ENCODE measurements around the gene GPR137C. TPM values are rescaled to one million over a fixed set of nuclear protein-coding genes. Genes with fewer than 3 reads are reported as not detected.

The GPR137C gene
- total RNA-seq, 1 experiment from 2014 or later = 4.3 TPM

DNA sequence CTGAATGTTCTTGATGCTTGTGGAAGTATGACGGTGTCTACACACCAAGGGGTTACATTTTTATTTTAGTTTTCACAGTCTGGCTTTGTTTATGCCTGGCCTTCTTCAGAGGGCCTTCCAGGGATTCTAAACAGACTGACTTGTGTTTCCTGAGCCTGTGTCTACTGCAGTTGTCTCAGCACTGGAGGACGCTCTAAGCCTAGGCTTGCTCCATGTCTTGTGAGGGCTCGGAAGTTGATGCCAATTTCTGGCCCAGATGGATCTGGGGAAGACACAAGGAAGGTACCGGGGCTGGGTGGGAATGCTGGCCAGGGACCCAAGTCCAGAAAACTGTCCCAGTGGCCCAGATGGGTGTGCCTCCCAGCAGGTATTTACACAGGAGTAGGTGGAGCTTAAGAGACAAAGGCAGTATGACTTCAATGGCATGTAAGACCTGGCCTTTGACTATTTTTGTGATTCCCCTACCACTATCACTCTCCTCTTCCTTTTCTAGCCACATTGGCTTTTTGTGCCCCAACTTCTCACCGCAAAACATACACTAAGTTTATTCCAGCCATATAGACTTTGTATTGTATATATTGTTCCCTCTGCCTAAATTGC lies 56.9 kb downstream of the GPR137C start:
- H3K14ac ChIP-seq (ENCODE audit: insufficient read depth, low read length) = no peak overlapping the region
- peak overlapping the region in 1 of 3 experiments; percentile 27; a peak in 1 of 7 replicates for H3K27ac Mint-ChIP-seq
- H3K23ac ChIP-seq (ENCODE audit: insufficient read length, low read depth, low read length) = no peak overlapping the region
- no peaks in the 10 kb centered on the region for H3K23me2 ChIP-seq (ENCODE audit: insufficient read length, low read depth, low read length, poor library complexity, severe bottlenecking)
- WGBS (ENCODE audit: extremely low coverage, insufficient read length, low lambda C conversion rate) = no CpG with 5 or more reads among the region's 5 CpGs
- H4K91ac ChIP-seq (ENCODE audit: insufficient read length, low read depth, low read length) = no peak overlapping the region
- no peak overlapping the region for H2BK15ac ChIP-seq (ENCODE audit: low read depth, low read length)
- no peaks in the 10 kb centered on the region for H3K9me3 ChIP-seq (ENCODE audit: control insufficient read depth, low read depth, low read length)
- H3K27me3 ChIP-seq (ENCODE audit: insufficient read depth, low read length) = no peaks in the 10 kb centered on the region
- H2BK20ac ChIP-seq (ENCODE audit: low read depth, low read length, poor library complexity, severe bottlenecking) = no peak overlapping the region
- peaks cover 6% of the 10 kb centered on the region in 2 experiments for H3K9me3 Mint-ChIP-seq
- H4K20me1 ChIP-seq (ENCODE audit: control insufficient read depth, insufficient read depth, insufficient read length) = no peaks in the 10 kb centered on the region
- H4K5ac ChIP-seq (ENCODE audit: insufficient read length, low read depth, low read length) = no peak overlapping the region
- H3K4me1 ChIP-seq (ENCODE audit: insufficient read depth, low read length) = no peaks in the 10 kb centered on the region; the same call in 1 of the 2 replicates
- H2AK5ac ChIP-seq (ENCODE audit: insufficient read length, low read length) = no peak overlapping the region
- H3K79me1 ChIP-seq (ENCODE audit: insufficient read depth, low read depth, low read length, poor library complexity, severe bottlenecking) = no peaks in the 10 kb centered on the region
- H3K56ac ChIP-seq (ENCODE audit: insufficient read length, low read depth, low read length) = no peak overlapping the region
- no peak overlapping the region for H3K18ac ChIP-seq (ENCODE audit: insufficient read length, low read depth, low read length)
- DNase-seq = peak; percentile 33
- peaks cover 5 to 13% (median 7%) of the 10 kb centered on the region in 3 experiments; a peak in 6 of 7 replicates for H3K36me3 Mint-ChIP-seq (ENCODE audit: insufficient read depth in 1 of 3, low read depth in 3 of 3)
- H2BK120ac ChIP-seq (ENCODE audit: low read depth, low read length, poor library complexity, severe bottlenecking) = no peak overlapping the region
- TF ChIP-seq, protein P1, sequence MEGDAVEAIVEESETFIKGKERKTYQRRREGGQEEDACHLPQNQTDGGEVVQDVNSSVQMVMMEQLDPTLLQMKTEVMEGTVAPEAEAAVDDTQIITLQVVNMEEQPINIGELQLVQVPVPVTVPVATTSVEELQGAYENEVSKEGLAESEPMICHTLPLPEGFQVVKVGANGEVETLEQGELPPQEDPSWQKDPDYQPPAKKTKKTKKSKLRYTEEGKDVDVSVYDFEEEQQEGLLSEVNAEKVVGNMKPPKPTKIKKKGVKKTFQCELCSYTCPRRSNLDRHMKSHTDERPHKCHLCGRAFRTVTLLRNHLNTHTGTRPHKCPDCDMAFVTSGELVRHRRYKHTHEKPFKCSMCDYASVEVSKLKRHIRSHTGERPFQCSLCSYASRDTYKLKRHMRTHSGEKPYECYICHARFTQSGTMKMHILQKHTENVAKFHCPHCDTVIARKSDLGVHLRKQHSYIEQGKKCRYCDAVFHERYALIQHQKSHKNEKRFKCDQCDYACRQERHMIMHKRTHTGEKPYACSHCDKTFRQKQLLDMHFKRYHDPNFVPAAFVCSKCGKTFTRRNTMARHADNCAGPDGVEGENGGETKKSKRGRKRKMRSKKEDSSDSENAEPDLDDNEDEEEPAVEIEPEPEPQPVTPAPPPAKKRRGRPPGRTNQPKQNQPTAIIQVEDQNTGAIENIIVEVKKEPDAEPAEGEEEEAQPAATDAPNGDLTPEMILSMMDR (conservative IDR thresholded peaks at IDR 0.05) = no peak; the same call in 2 of the 3 replicates
- no peak overlapping the region for H2BK5ac ChIP-seq (ENCODE audit: insufficient read length, low read length)
- H3K27ac ChIP-seq (ENCODE audit: insufficient read length, low read depth, low read length) = no peak overlapping the region
- H2AFZ ChIP-seq (ENCODE audit: low read length) = no peak overlapping the region
- H3K9ac ChIP-seq (ENCODE audit: extremely low read depth, insufficient read length, low read length) = no peak overlapping the region
- H3K4me2 ChIP-seq (ENCODE audit: insufficient read depth, insufficient read length, low read length) = no peak overlapping the region
- no peak overlapping the region for H3K4ac ChIP-seq (ENCODE audit: low read depth, low read length)
- H3K27me3 Mint-ChIP-seq (ENCODE audit: low read depth) = no peaks in the 10 kb centered on the region
- no peak overlapping the region for H2BK12ac ChIP-seq (ENCODE audit: insufficient read length, low read depth, low read length)
- H3K79me2 ChIP-seq (ENCODE audit: insufficient read depth, low read length) = no peaks in the 10 kb centered on the region
- H3K4me1 Mint-ChIP-seq = peaks cover 6 to 10% of the 10 kb centered on the region in 2 experiments
- H3T11ph ChIP-seq (ENCODE audit: low read length) = no peak overlapping the region
- no peak overlapping the region for H4K8ac ChIP-seq (replicated peaks; ENCODE audit: insufficient read length, low read depth, low read length)
- H3K4me3 Mint-ChIP-seq = no peak overlapping the region

Data from H9 (cell line).